ENCODE results near the gene CSF2. TPM values are rescaled to one million over a fixed set of nuclear protein-coding genes. Genes with fewer than 3 reads are reported as not detected.
"Not testable (repeated sequence)": the region's sequence is repeated elsewhere in the genome, so short reads cannot be mapped to it uniquely, and the experiment has no call there.

The CSF2 gene
- total and polyA plus RNA-seq, 2 donors (not counting 1 experiment from before 2014, with no cell fraction given), result not detected

- no peak overlapping the region for H3K4me3 Mint-ChIP-seq
- ChIA-PET CTCF (interaction anchor here (0.8 to 1.9 kb wide), 3 partner anchors 11 to 42 kb away, joined by 4 to 6 read pairs (median 4); no protein-coding TSS in a partner anchor), POLR2A (interaction anchor here (0.7 kb wide), 1 partner anchor 39 kb away, joined by 5 read pairs; no protein-coding TSS in a partner anchor)
- no peak overlapping the region for H3K27ac ChIP-seq (ENCODE audit: low read length in 2 of 2)
- H3K4me2 ChIP-seq (replicated peaks; ENCODE audit: low read depth, low read length, poor library complexity, severe bottlenecking), result no peak overlapping the region
- no peak overlapping the region for H3K9ac ChIP-seq (ENCODE audit: low read length)
- peaks cover 58% of the 10 kb centered on the region for H3K4me1 Mint-ChIP-seq
- no peak overlapping the region for H3K27ac Mint-ChIP-seq
- H2AFZ ChIP-seq (ENCODE audit: insufficient read depth, low read depth, low read length, poor library complexity, severe bottlenecking), result no peak overlapping the region
- no peaks in the 10 kb centered on the region for H3K79me2 ChIP-seq (ENCODE audit: control insufficient read depth, insufficient read depth, low read length)
- no peaks in the 10 kb centered on the region for H3K27me3 Mint-ChIP-seq
- no peaks in the 10 kb centered on the region for H3K36me3 ChIP-seq (replicated peaks in 1 of 2; ENCODE audit: control extremely low read depth in 1 of 2, control insufficient read depth in 1 of 2, extremely low read depth in 1 of 2, insufficient read depth in 2 of 2, low read length in 1 of 2)
- no peaks in the 10 kb centered on the region for H3K9me3 Mint-ChIP-seq (ENCODE audit: insufficient read depth)
- ATAC-seq (ENCODE audit: low read depth) (no peak), DNase-seq (no peak)
- no peaks in the 10 kb centered on the region for H3K9me3 ChIP-seq (ENCODE audit: control extremely low read depth in 1 of 3, control insufficient read depth in 2 of 3, insufficient read depth in 1 of 3, low read length in 2 of 3)
- H3K4me3 ChIP-seq (ENCODE audit: control extremely low read depth in 1 of 5, extremely low read depth in 1 of 5, insufficient read depth in 1 of 5, low read depth in 2 of 5, low read length in 4 of 5), result no peak overlapping the region
- no peak for TF ChIP-seq CTCF (IDR thresholded peaks at IDR 0.05)
- H3K27me3 ChIP-seq (replicated peaks in 1 of 4; ENCODE audit: control extremely low read depth in 1 of 4, control insufficient read depth in 3 of 4, insufficient read depth in 4 of 4, low read length in 3 of 4), result no peaks in the 10 kb centered on the region
- peaks cover 38 to 43% of the 10 kb centered on the region in 2 donors for H3K4me1 ChIP-seq (ENCODE audit: control insufficient read depth in 2 of 2, insufficient read depth in 2 of 2, low read length in 2 of 2)
- WGBS (ENCODE audit: insufficient coverage), result 100% methylated on average over 1 of the region's 3 CpGs
- no peaks in the 10 kb centered on the region for H4K20me1 ChIP-seq (ENCODE audit: control insufficient read depth, insufficient read depth, low read length, poor library complexity, severe bottlenecking)
- intact Hi-C loops (cut with micrococcal nuclease), result no loop called here
These were observed 32.1 kb downstream of the CSF2 start for GRCh38 chr5:132105688-132106087.

GRCh38 chr5:132108495-132108894 lies 34.9 kb downstream of the CSF2 start:
- H3K4me2 ChIP-seq (replicated peaks; ENCODE audit: low read depth, low read length, poor library complexity, severe bottlenecking); H3K9me3 ChIP-seq (ENCODE audit: control extremely low read depth in 1 of 3, control insufficient read depth in 2 of 3, insufficient read depth in 1 of 3, low read length in 2 of 3); H3K79me2 ChIP-seq (ENCODE audit: control insufficient read depth, insufficient read depth, low read length); ATAC-seq (ENCODE audit: low read depth); H3K4me3 Mint-ChIP-seq; H3K4me3 ChIP-seq (ENCODE audit: control extremely low read depth in 1 of 5, extremely low read depth in 1 of 5, insufficient read depth in 1 of 5, low read depth in 2 of 5, low read length in 4 of 5); H3K9me3 Mint-ChIP-seq (ENCODE audit: insufficient read depth); POLR2A ChIA-PET; H3K27ac Mint-ChIP-seq; H3K27ac ChIP-seq (ENCODE audit: low read length in 2 of 2); H3K27me3 ChIP-seq (replicated peaks in 1 of 4; ENCODE audit: control extremely low read depth in 1 of 4, control insufficient read depth in 3 of 4, insufficient read depth in 4 of 4, low read length in 3 of 4); CTCF ChIA-PET; H3K27me3 Mint-ChIP-seq; H3K9ac ChIP-seq (ENCODE audit: low read length); intact Hi-C loops (cut with micrococcal nuclease); H3K36me3 ChIP-seq (replicated peaks in 1 of 2; ENCODE audit: control extremely low read depth in 1 of 2, control insufficient read depth in 1 of 2, extremely low read depth in 1 of 2, insufficient read depth in 2 of 2, low read length in 1 of 2); H4K20me1 ChIP-seq (ENCODE audit: control insufficient read depth, insufficient read depth, low read length, poor library complexity, severe bottlenecking); DNase-seq; H2AFZ ChIP-seq (ENCODE audit: insufficient read depth, low read depth, low read length, poor library complexity, severe bottlenecking): not testable (repeated sequence)
- WGBS (ENCODE audit: insufficient coverage), result no CpG with 5 or more reads among the region's 1 CpG
- H3K4me1 Mint-ChIP-seq, result peaks cover 33% of the 10 kb centered on the region
- H3K4me1 ChIP-seq (ENCODE audit: control insufficient read depth in 2 of 2, insufficient read depth in 2 of 2, low read length in 2 of 2), result peaks cover 10 to 15% of the 10 kb centered on the region in 2 donors

GRCh38 chr5:132108957-132109356 lies 35.4 kb downstream of the CSF2 start:
- H3K36me3 ChIP-seq (replicated peaks in 1 of 2; ENCODE audit: control extremely low read depth in 1 of 2, control insufficient read depth in 1 of 2, extremely low read depth in 1 of 2, insufficient read depth in 2 of 2, low read length in 1 of 2); CTCF ChIA-PET; H3K9me3 ChIP-seq (ENCODE audit: control extremely low read depth in 1 of 3, control insufficient read depth in 2 of 3, insufficient read depth in 1 of 3, low read length in 2 of 3); ATAC-seq (ENCODE audit: low read depth); H3K27me3 Mint-ChIP-seq; POLR2A ChIA-PET; H3K9ac ChIP-seq (ENCODE audit: low read length); H3K9me3 Mint-ChIP-seq (ENCODE audit: insufficient read depth); DNase-seq; H3K27ac Mint-ChIP-seq; H3K4me2 ChIP-seq (replicated peaks; ENCODE audit: low read depth, low read length, poor library complexity, severe bottlenecking); H4K20me1 ChIP-seq (ENCODE audit: control insufficient read depth, insufficient read depth, low read length, poor library complexity, severe bottlenecking); H3K4me3 Mint-ChIP-seq; H3K27ac ChIP-seq (ENCODE audit: low read length in 2 of 2); H2AFZ ChIP-seq (ENCODE audit: insufficient read depth, low read depth, low read length, poor library complexity, severe bottlenecking); H3K79me2 ChIP-seq (ENCODE audit: control insufficient read depth, insufficient read depth, low read length); H3K27me3 ChIP-seq (replicated peaks in 1 of 4; ENCODE audit: control extremely low read depth in 1 of 4, control insufficient read depth in 3 of 4, insufficient read depth in 4 of 4, low read length in 3 of 4); H3K4me3 ChIP-seq (ENCODE audit: control extremely low read depth in 1 of 5, extremely low read depth in 1 of 5, insufficient read depth in 1 of 5, low read depth in 2 of 5, low read length in 4 of 5); intact Hi-C loops (cut with micrococcal nuclease): not testable (repeated sequence)
- H3K4me1 ChIP-seq (ENCODE audit: control insufficient read depth in 2 of 2, insufficient read depth in 2 of 2, low read length in 2 of 2), result peaks cover 6 to 11% of the 10 kb centered on the region in 2 donors
- H3K4me1 Mint-ChIP-seq, result peaks cover 29% of the 10 kb centered on the region
- WGBS (ENCODE audit: insufficient coverage), result no CpG with 5 or more reads among the region's 4 CpGs

Measured in B cell (primary cell).